Adrenal gland (tissue), 5 donors: ENCODE data around the gene PNPLA3.

ENCODE experiments used
- POLR2A ChIP-seq, 2 donors: fragments of 450-650 bp; IDR thresholded peaks; one replicate each; pipeline ENCODE4 v1.6.1; 2017; ENCODE audit warnings: antibody characterized with exemption in 2 of 2, mild to moderate bottlenecking in 2 of 2, moderate library complexity in 1 of 2
- TF ChIP-seq, protein P1 (sequence below), 6 experiments: fragments of 450-650 bp in 4 of 6; fragments of 200-600 bp in 2 of 6; sonication (generic) in 1 of 6; IDR thresholded peaks; 1 replicate in 5 of 6; 2 replicates in 1 of 6; pipeline versions ENCODE4 v1.5.1 to v1.8.0; 2016 to 2021; ENCODE audit warnings: antibody characterized with exemption in 6 of 6, mild to moderate bottlenecking in 2 of 6, moderate library complexity in 1 of 6
- donor health status: DM: no; HTN: no; CAD: no.

DNA sequence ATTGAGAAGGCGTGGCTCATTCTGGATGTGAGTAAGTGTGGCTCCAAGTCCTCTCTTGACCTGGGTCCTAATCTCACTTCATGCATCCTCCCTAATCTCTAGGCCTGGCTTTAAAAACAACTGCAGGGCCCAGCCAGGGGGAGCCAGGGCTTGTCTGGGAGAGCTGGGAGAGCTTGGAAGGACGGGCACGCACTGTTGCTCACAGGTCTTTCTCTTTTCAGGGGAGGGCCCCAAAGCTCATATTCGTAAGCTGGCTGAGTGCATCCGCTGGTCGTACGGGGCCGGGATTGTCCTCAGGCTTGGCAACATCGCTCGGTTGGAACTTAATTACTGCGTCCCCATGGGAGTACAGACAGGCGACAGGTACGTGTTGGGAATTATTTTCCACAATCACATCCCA lies 66.4 kb downstream of the PNPLA3 start:
- no peak for TF ChIP-seq POLR2A (IDR thresholded peaks at IDR 0.05)
- TF ChIP-seq, protein P1, sequence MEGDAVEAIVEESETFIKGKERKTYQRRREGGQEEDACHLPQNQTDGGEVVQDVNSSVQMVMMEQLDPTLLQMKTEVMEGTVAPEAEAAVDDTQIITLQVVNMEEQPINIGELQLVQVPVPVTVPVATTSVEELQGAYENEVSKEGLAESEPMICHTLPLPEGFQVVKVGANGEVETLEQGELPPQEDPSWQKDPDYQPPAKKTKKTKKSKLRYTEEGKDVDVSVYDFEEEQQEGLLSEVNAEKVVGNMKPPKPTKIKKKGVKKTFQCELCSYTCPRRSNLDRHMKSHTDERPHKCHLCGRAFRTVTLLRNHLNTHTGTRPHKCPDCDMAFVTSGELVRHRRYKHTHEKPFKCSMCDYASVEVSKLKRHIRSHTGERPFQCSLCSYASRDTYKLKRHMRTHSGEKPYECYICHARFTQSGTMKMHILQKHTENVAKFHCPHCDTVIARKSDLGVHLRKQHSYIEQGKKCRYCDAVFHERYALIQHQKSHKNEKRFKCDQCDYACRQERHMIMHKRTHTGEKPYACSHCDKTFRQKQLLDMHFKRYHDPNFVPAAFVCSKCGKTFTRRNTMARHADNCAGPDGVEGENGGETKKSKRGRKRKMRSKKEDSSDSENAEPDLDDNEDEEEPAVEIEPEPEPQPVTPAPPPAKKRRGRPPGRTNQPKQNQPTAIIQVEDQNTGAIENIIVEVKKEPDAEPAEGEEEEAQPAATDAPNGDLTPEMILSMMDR (IDR thresholded peaks at IDR 0.05), result no peak
